Measurements from ENCODE around the gene APMAP. TPM values are rescaled to one million over a fixed set of nuclear protein-coding genes. Genes with fewer than 3 reads are reported as not detected.

Gene APMAP, protein sequence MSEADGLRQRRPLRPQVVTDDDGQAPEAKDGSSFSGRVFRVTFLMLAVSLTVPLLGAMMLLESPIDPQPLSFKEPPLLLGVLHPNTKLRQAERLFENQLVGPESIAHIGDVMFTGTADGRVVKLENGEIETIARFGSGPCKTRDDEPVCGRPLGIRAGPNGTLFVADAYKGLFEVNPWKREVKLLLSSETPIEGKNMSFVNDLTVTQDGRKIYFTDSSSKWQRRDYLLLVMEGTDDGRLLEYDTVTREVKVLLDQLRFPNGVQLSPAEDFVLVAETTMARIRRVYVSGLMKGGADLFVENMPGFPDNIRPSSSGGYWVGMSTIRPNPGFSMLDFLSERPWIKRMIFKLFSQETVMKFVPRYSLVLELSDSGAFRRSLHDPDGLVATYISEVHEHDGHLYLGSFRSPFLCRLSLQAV
- total RNA-seq = 100 to 1,000 TPM in 1 of 7 donors, 10 to 100 TPM in 6; 57.9 to 104 (median 78.8) TPM
- polyA plus RNA-seq = 10 to 100 TPM; 26.5 to 36.0 (median 31.5) TPM
- long read RNA-seq, donor 1, transcript APMAP-201 (9 exons, 2,430 nt) = major isoform, 19 of 19 reads
- long read RNA-seq, donor 1, partial matches to known transcripts = 0 of 19 reads
- long read RNA-seq, donor 1, other reads (novel, unspliced or antisense) = 0 of 19 reads
- long read RNA-seq, donor 2, transcript APMAP-201 (9 exons, 2,430 nt) = major isoform, 20 of 20 reads
- long read RNA-seq, donor 2, partial matches to known transcripts = 0 of 20 reads
- long read RNA-seq, donor 2, other reads (novel, unspliced or antisense) = 0 of 20 reads

DNA sequence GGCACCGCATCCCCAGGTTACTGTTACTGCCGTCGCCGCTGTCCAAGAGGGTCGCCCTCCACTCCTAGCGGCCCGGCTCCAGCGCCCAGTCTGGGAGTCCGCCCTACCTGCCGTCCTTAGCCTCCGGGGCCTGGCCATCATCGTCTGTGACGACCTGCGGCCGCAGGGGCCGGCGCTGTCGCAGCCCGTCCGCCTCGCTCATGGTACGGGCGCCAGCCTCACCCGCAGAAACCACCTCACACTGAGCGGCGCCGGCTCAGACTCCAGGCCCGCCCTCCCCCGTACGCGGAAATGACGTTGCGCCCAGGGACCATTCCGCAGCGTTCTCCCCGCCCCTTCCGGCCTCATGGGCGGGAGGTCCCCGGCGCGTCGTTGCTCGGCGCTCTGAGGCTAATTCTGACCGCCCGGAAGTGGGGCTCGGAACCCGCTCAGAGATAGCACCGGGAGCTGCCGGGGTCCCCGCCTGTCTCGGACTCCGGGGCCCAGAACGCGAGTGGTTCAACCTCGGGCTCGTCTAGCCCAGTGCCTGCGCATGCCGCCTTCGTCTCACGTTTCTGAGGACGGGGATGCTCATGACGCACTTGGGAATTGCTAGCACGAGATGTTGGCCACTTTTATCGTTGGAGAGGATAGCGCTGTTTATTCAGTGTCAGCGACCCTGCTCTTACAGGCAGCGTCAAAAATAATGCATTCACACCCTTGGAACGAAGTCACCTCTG, at the start of gene APMAP:
TSS of gene APMAP (minus strand) at position 265 of the 719 bp plus-strand sequence. CDS start at position 202, 63 bp downstream.
- H3K4me3 ChIP-seq = peak within 1 kb of the TSS; percentile 66 to 88 (median 73)
- intact Hi-C loops (cut with DNase I; ENCODE audit: low total_unique reads) = loop anchor here (5.0 kb wide), 1 partner anchor 405 kb away; no protein-coding TSS in a partner anchor
- H3K27me3 ChIP-seq (replicated peaks in 1 of 7) = no peaks in the 10 kb centered on the region
- peaks cover 0 to 16% (median 0%) of the 10 kb centered on the region in 6 donors for H3K36me3 ChIP-seq
- H3K9me3 ChIP-seq = no peaks in the 10 kb centered on the region
- 0 to 1% (median 0%) methylated on average over 13 to 69 of the region's 69 CpGs for WGBS, 5 donors
- H3K27ac ChIP-seq = peak within 1 kb of the TSS; percentile 75 to 97 (median 96)
- peak; percentile 99 for DNase-seq
- TF ChIP-seq POLR2A (IDR thresholded peaks at IDR 0.05) (peak; percentile 38 to 90 (median 76)), POLR2AphosphoS5 (IDR thresholded peaks at IDR 0.05) (peak; percentile 99 to 100 (median 99))
- TF ChIP-seq, protein P1, sequence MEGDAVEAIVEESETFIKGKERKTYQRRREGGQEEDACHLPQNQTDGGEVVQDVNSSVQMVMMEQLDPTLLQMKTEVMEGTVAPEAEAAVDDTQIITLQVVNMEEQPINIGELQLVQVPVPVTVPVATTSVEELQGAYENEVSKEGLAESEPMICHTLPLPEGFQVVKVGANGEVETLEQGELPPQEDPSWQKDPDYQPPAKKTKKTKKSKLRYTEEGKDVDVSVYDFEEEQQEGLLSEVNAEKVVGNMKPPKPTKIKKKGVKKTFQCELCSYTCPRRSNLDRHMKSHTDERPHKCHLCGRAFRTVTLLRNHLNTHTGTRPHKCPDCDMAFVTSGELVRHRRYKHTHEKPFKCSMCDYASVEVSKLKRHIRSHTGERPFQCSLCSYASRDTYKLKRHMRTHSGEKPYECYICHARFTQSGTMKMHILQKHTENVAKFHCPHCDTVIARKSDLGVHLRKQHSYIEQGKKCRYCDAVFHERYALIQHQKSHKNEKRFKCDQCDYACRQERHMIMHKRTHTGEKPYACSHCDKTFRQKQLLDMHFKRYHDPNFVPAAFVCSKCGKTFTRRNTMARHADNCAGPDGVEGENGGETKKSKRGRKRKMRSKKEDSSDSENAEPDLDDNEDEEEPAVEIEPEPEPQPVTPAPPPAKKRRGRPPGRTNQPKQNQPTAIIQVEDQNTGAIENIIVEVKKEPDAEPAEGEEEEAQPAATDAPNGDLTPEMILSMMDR (IDR thresholded peaks at IDR 0.05 in 8 of 11, conservative IDR thresholded peaks at IDR 0.05 in 3 of 11) = peak in 1 of 11 experiments; percentile 15
- peaks cover 12 to 72% (median 46%) of the 10 kb centered on the region in 6 donors for H3K4me1 ChIP-seq

DNA sequence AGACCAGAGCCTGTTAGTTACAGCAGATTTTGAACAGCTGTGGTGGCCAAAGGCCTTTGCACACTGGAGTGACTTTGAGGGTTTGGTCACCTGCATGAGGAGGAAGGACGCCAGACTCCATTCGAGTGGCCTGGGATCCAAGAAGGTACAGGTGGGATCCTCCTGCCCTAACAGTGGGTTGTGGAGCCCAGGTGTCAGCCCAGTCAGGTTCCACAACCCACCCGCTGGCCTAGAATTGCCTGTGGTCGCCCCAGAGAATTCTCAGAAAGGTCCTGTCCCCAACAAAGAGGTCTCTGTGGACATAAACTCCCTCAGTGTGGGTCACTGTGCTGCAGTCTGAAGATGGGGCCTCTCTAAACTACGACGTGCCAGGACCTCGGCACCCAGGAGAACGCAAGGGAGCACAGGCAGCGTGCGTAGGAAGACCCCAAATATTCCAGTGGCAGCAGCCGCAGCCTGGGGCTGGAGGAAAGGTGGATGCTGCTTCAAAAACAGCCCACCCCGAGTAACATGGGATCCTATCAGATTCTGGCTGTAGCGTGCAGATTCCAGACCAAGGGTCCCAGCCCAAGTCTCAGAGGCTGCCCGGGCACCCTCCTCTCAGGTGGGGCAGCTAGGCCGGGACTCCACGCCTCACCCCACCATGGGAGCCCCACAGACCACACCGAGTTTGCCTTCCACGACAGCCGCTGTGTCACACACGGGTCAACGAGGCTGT, 49.4 kb upstream of the APMAP start:
- intact Hi-C loops (cut with DNase I; ENCODE audit: low total_unique reads) = no loop called here
- Histone ChIP-seq H3K4me1 (peaks cover 45 to 98% (median 85%) of the 10 kb centered on the region in 6 donors), H3K27me3 (replicated peaks in 1 of 7) (no peaks in the 10 kb centered on the region), H3K36me3 (peaks cover 0 to 32% (median 10%) of the 10 kb centered on the region in 6 donors), H3K4me3 (no peak overlapping the region), H3K27ac (peak overlapping the region in 7 of 8 donors; percentile 74 to 94 (median 80)), H3K9me3 (no peaks in the 10 kb centered on the region)
- no peak for TF ChIP-seq POLR2AphosphoS5 (IDR thresholded peaks at IDR 0.05)
- TF ChIP-seq, protein P1 (IDR thresholded peaks at IDR 0.05 in 8 of 11, conservative IDR thresholded peaks at IDR 0.05 in 3 of 11) = no peak
- no peak for TF ChIP-seq POLR2A (IDR thresholded peaks at IDR 0.05)
- peak; percentile 73 for DNase-seq
- 84 to 89% (median 88%) methylated on average over 16 to 21 of the region's 21 CpGs for WGBS, 5 donors

DNA sequence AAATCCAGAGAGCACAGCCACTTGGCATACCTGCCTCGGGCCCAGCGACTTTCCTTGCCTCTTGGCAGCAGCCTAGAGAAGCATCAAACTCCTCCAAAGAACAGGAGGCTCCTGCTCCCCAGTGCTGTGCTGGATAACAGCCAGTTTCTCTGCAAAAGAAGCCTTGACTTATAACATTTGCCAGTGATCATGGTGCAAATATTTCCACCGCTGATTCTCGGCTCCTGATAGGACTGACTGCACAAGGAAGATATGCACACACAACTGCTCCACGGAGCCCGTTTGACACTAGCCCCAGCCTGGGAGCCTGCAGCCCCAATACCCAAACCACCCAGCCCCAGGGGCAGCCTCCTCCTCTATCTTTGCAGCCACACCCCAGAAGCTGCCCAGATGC, 47.9 kb upstream of the APMAP start:
- Histone ChIP-seq H3K9me3 (no peaks in the 10 kb centered on the region), H3K36me3 (peaks cover 0 to 17% (median 0%) of the 10 kb centered on the region in 6 donors), H3K4me3 (no peak overlapping the region), H3K27ac (peak overlapping the region in 5 of 8 donors; percentile 22 to 78 (median 33)), H3K4me1 (peaks cover 59 to 100% (median 96%) of the 10 kb centered on the region in 6 donors), H3K27me3 (replicated peaks in 1 of 7) (no peaks in the 10 kb centered on the region)
- no peak for TF ChIP-seq POLR2AphosphoS5 (IDR thresholded peaks at IDR 0.05)
- TF ChIP-seq POLR2A (IDR thresholded peaks at IDR 0.05) = no peak
- TF ChIP-seq, protein P1 (IDR thresholded peaks at IDR 0.05 in 8 of 11, conservative IDR thresholded peaks at IDR 0.05 in 3 of 11) = no peak
- intact Hi-C loops (cut with DNase I; ENCODE audit: low total_unique reads) = no loop called here
- DNase-seq = peak; percentile 72
- WGBS, 5 donors = 63 to 90% (median 71%) methylated on average over 6 of the region's 6 CpGs
